Neural progenitor cell (in vitro differentiated cells): ENCODE measurements around the gene CDH23.

Experiments used
- CTCF ChIP-seq: fragments of 200-600 bp; sonication (generic); IDR thresholded peaks from 2 replicates; pipeline ENCODE4 v1.5.1; 2017; ENCODE audit warnings: antibody characterized with exemption, mild to moderate bottlenecking
- EZH2phosphoT487 ChIP-seq: fragments of 200-600 bp; sonication (generic); IDR thresholded peaks from 2 replicates; pipeline ENCODE4 v1.6.1; 2017; ENCODE audit warnings: antibody characterized with exemption

- TF ChIP-seq CTCF = no peak
- no peak for TF ChIP-seq EZH2phosphoT487
Observed at GRCh38 chr10:71380841-71381240, 15.9 kb upstream of the CDH23 start.
